NCI-H2171 treated with DMSO at 0.1 percent for 48 hours (cell line): ENCODE measurements around the gene LDHAL6B.
A peak's percentile ranks its signal among the peaks of the same experiment; 100 is the strongest.
"Not testable (repeated sequence)": the region's sequence is repeated elsewhere in the genome, so short reads cannot be mapped to it uniquely, and the experiment has no call there.

Experiments
- DNase-seq: peaks from one replicate; lab custom pipeline; 2025; lab: John Stamatoyannopoulos, UW

LDHAL6B gene

GRCh38 chr15:59206623-59207183, at the start of gene LDHAL6B:
TSS of gene LDHAL6B (plus strand) at chr15:59206843. CDS start at chr15:59206941, 98 bp downstream.
- DNase-seq: no peak

DNA sequence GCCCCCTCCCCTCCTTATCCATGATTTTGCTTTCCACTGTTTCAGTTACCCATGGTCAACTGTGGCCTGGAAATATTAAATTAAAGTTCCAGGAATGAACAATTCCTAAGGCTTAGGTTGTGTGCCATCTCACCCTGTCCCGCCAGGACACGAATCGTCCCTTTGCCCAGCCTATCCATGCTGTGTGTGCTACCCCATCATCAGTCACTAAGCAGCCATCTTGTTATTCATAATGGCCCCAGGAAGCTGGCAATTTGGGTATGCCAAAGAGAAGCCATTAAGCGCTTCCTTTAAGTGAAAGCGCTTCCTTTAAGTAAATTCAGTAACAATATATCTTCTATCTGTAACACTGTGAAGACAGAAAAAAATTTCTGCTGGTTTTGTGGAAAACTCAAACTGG, 49.2 kb upstream of the LDHAL6B start:
- no peak for DNase-seq

GRCh38 chr15:59157840-59158700, 48.6 kb upstream of the LDHAL6B start:
- no peak for DNase-seq

DNA sequence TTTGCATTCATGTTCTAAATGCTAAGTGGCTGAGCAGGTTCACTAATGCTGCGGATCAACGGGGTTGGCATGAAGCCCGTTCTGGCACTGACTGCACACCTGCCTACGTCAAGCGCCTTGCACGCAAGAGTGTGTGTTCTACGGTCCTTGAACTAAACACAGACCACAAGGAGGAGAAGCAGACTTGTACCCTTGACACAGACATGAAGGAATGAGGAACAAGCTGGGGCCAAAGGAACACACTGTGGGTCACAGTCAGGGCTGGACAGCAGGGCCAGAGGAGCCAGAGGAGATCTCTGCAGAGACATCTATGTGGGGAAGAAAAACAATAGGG, 48.0 kb upstream of the LDHAL6B start:
- peak; percentile 30 for DNase-seq

DNA sequence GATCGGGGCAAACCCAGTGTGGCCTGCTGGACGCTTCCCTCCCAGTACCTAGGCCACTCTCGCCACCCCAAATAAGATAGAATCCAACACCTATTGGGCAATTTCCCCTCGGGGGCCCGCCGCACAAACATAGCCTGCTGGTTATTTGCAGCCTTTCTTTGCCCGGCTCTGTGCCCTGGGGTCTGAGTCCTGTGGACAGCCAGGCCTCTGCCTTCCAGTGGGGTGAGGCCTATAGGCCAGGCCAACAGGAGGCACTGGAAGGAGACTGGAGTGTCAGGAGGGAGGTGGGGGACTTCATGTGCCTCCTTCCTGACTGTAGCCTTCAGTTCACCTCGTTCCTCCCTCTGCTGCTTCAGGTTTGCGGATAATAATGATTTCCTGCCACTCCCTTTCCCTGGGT, 47.4 kb upstream of the LDHAL6B start:
- DNase-seq: no peak

DNA sequence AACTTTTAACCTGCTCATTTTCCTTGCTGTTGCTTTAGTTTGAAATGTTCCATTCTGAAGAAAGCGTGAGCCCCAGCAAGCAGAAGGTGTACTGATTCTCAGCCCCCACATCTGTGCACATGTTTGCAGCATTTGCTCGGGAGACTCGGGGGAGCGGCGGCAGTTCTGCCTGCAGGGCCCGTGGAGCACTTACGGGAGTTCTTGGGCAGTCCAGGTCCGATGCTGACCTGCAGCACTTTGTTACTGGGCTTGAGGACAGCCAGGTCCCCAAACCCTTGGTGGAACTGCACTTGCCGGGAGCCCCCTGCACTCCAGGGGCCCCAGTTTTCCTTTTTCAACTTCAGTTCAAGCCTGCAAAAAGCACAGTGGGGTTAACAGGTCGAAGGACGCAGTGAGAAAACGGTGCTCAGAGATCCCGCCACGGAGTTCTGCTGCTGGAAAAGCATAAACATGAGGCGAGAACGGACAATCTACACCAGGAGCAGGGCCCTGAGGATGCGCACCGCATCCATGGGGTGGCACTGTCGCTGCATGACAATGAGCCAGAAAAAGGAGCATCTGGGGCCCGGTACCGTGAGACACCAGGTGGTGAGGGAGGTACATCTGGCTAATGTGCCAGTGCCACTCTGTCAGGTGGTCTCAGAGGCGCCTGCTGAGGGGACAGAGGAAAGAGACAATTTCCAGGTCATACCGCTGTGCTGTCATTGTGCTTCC, 45.6 kb upstream of the LDHAL6B start:
- DNase-seq: peak; percentile 93

DNA sequence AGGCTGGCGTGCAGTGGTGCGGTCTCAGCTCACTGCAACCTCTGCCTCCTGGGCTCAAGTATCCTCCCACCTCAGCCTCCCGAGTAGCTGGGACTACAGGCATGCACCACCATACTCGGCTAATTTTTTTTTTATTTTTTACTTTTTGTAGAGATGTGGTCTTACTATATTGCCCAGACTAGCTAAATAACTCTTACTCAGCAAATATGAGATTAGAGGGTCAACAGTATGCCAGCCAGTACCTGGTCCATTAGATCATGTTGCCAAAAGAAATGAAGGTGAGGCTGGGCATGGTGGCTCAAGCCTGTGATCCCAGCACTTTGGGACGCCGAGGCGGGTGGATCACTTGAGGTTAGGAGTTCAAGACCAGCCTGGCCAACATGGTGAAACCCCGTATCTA, 44.6 kb upstream of the LDHAL6B start:
- not testable (repeated sequence) for DNase-seq

DNA sequence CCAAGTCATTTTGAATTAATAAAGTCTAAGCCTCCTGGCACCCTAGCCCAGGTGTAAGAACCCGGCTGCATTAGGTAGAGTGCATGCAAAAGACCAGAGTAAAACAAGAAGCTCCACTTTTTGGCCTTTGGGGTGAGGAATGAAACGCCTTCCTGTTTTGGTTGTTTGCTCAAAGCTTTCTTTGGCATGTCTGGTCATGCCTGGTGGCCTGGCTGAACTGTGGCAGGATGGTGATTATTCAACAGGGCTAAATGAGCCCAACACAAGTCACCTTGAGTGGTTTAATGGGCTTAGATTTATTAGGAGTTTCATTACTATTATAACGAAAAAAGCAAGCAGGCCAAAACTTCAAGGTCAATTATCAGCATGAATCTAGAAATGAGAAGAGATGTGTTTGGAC, 40.9 kb upstream of the LDHAL6B start:
- DNase-seq: peak; percentile 14

DNA sequence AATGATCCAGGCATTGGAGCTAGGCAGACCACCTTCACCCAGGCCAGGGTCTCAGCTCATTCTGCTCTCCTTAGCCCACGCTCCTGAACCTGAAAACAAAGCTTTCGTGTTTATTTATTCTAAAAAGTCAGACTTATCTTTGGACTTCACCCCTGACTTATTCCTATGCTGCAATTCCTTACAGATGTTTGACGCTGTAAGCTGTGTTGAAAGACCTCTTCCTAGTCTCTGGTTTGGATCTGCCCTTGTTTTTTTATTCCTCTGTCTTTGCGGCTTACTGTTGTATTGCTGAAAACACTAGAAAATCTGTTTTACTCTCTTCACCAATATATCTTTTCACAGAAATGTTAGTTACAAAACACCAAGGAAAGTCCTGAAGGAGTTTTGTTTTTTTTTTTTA, 40.5 kb upstream of the LDHAL6B start:
- DNase-seq: no peak

DNA sequence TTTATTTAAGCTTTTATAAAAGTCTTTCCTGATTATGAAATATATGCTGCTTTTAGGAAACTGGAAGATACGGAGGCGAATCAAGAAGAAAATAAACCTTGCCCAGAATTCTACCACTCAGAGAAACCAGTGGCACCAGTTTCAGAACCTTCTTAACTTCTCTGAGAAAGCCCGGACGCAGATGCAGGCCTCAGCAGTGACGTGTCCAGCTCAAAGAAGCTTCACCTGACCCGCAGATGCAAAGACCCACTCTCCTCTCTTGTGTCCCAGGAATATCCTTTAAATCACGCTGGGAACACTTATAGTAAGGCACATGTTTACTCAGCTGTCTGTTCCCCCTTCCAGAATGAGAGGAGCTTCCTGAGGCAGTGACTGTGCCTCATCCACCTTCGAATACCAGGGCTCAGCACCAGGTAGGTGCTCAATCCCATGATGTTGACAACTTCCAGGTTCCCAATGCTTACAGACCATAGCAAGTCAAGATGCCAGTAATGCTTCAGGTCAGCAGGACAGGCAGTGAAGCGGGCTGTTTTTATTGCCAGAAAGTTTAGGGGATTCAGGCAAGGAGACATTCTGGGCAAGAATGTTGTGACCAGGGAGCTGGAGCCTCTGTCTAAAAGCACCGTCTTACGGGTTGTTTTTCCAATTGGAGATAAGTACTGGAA, 39.9 kb upstream of the LDHAL6B start:
- DNase-seq: no peak

- DNase-seq: no peak
Observed at GRCh38 chr15:59168536-59168935, 38.1 kb upstream of the LDHAL6B start.

DNA sequence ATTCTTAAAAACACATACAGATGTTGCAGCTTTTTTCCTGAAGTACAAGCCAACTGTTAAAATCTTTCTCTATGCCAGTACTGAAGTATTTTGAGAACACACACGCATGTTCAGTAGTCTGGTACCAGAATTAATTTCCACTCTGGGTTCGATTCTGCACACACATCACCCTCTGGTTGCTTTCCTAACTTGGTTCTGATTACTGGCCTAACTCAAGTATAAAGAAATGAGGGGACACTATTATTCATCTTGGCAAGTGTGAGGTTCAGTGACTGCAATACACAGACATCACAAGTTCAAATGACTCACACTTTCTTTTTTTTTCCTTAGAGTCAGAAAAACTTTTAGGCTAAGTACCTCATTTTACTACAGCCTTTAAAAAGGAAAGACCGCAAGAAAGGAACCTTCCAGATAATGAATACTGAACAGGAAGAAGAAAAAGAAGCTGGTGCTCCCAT, 37.4 kb upstream of the LDHAL6B start:
- DNase-seq: no peak

DNA sequence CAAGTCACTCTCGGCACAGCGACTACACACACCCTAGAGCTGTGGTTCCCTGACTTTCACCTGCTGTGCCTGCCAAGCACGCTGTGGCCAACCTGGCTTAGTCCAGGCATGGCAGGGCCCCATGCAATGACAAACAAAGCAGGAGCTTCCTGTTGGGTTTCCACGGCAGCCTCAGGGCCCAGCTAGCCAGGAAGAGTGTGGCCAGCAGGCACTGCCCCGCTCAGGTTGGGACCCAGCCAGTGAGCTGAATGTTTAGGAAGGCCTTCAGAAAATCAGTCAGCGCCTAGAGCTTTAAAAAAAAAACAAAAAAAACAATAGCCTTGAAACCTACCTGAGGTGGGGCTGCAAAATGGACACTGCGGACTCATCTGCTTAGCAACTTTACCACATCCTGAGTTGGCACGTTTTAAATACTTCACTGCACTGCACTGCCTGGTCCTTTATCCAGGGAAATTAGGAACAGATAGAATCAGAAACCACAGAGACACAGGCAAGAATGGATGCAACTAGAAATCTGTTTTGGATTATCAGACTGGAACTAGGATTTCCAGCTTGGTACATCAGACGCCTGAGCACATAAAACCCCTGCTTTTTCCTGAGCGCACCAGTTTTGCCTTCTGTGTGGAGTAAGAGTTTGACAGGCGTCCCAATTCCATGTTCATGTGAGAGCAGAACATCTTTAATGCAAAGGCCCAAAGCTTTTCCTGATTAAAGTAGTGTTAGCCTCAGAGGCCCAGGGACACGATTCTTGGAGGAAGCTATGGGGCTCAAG, 36.2 kb upstream of the LDHAL6B start:
- no peak for DNase-seq

DNA sequence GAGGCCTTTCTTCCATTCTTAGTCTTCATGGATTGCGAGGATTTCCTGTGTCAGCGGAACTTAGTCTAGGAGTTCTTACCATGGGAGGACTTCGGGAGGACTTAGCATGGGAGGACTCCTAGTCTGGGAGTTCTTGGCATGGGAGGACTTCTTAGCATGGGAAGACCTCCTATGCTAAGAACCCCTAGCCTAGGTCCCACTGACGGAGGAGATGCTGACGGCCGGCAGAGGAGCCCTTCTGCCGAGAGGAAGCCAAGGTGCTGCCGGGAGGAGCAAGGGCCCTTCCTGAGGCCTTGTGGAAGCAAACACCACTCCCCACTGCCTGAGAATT, 35.6 kb upstream of the LDHAL6B start:
- no peak for DNase-seq

GRCh38 chr15:59172289-59172901, 34.2 kb upstream of the LDHAL6B start:
- no peak for DNase-seq

- DNase-seq: no peak
Observed at GRCh38 chr15:59173194-59173593, 33.4 kb upstream of the LDHAL6B start.

DNA sequence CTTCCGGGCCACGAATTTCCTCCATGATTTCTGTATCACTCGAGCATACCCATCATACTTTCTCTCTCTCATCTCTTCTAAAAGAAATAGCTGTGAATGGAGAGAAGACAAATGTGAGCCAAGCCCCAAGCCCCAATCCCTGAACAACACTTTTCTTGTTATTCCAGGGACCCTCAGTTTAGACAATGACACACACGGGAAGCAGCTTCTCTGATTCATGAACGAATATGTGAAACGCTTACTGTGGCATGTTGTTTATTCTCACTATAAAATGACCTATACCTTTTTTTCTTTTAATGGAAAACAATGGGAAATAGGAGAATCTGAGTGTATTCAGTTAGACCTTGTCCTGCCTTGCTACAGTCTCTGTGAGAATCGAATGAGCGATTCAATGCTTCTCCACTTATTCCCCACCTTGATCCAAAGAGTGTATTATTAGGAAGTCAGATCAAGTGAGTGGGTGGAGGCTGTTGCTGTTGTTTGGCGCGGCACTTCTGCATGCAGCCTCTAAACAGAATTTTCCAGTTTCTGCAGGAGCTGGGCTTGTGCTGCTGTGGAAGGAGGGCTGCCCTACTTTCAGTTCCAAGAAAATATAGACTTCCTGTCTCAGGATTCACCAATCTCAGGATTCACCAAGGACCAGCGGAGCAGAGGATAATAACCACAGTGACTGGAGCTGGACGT, 32.4 kb upstream of the LDHAL6B start:
- DNase-seq: no peak

DNA sequence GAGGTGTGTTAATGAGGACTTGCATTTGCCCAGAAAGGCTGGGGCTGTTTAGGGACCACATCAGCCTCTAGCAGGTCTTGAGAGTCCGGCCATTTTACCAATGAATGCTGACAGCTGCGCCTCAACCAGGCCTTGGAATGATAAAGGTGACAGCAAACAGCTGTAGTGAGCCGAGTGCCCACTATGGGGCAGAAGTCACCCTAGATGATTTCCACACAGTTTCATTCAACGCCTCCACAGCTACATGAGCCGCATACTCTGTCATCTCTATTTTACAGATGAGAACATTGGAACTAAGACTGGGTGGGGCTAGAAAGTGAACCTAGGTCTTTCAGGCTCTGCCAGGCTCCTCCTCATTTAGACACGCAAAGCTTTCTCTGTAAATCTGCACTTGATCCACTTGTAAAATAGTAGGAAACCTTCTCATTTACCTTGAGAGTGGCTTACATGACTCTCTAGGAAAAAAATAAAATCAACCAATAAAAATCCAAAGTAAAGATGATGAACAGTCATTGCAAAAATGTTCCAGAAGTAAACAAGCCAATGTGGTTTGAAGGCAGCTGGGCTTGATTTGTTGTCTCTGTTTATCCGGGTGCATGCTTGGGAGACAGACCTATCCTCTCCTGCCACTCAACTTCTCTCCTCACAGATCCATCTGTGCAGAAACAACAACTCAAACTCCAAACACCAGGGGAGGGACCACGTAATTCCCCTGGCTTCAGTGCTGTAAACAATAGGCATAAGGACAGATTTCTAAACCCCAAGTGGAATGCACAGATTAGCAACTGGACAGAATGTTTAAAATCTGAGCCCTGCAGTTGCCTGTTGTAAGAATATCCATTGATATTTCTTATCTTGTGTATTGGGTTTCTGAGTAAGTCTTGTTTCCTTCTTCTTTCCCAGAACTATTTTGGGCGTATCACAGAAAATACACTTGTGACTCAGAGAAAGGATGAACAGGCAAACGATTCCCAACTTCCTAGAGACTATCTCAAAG, 31.5 kb upstream of the LDHAL6B start:
- peak; percentile 87 for DNase-seq

DNA sequence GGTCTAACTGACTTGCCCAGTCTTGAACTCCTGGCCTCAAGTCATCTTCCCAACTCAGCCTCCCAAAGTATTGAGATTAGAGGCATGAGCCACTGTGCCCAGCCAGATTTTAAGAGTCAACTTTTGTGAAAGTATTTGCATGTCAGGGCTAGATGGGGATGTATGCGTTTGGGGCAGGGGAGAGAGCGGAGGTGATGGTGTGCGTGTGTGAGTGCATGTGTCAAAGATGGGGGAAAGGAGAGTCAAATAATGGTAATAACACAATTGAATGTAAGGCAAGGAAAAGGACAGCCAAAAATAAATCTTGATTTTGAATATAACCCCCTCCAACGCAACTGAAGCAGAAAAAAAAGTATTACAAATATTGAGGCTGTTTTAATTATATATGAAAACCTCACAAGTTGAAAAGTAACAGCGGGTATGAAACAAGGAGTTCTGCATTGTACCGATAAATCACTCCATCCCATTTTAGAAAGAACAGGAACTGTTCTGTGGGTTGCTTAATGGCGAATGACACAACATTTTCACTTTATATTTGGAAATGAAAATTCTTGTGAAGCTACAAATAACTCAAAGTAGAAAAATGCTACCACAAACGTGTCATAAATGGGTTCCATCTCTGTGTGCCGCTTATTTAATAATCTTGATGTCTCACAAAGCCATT, 29.9 kb upstream of the LDHAL6B start:
- DNase-seq: no peak
